Skin of body (tissue), 2 donors: ENCODE results near the gene TASP1. TPM values are rescaled to one million over a fixed set of nuclear protein-coding genes. Genes with fewer than 3 reads are reported as not detected.
"Not testable (repeated sequence)": the region's sequence is repeated elsewhere in the genome, so short reads cannot be mapped to it uniquely, and the experiment has no call there.

Source experiments
- DNase-seq: peaks from one replicate; lab custom pipeline; 2025; lab: John Stamatoyannopoulos, UW
- total RNA-seq: library from RNA; depleted of rRNA; stranded (reverse); fragments of >200 nt; gene quantifications from one replicate; pipeline ENCODE4 v1.2.3, GENCODE V29; 2014

TASP1 gene
- total RNA-seq, 1 donor from 2014 or later = 18.5 TPM

DNA sequence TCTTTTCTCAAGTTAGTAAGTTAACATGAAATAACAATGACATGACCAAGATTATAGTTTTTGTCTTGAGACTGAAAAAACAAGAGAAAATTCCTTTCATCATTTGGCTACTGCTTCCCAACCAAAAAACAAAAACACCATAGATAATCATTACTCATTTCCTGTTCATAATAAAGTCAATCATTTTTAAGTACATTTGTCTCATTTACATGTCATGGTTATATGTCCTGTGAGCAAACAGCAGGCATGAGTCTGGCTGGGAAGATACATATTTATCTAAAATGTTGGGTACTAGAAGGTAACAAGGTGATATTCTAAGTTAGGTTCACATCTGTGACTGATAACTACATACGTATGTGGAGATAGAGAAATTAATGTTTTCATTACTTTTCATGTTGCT is 237.1 kb downstream of the TASP1 start:
- DNase-seq = no peak

DNA sequence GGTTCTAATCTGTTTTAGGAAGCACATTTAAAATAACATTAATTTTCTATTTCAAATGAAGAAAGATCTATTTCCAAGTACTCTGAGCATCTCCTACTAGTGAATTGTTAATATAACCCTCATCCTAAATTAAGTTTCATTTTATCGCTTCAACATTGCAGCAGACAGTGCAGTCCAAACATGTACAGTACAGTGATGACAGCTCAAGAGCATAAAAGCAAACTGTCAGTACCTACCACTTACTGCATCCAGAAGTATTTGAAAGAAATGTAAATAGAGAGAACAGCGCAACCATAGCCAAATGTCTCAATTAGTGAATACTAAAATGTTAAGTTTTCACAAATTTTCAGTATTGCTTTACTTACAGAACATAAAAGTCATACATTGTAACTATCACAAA is 238.3 kb downstream of the TASP1 start:
- DNase-seq = no peak

DNA sequence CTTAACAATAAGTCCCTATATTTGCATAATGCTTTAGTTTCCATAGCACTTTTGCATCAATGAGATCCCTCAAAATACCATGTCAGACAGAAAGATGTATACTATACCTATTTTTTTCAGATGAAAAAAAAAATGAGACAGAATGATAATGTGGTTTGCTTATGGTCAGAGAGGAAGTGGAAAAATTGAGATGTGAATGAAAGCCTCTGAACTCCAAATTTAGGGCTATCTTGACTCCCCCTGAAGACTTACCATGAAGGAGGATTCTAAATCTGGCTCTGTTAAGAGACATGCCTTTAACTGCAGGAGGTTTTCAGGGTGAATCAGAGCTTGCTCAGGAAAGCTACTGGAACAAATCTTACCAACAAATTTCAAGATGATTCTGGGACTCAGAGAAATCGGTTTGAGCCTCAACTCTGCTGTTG is 241.4 kb downstream of the TASP1 start:
- DNase-seq = no peak

DNA sequence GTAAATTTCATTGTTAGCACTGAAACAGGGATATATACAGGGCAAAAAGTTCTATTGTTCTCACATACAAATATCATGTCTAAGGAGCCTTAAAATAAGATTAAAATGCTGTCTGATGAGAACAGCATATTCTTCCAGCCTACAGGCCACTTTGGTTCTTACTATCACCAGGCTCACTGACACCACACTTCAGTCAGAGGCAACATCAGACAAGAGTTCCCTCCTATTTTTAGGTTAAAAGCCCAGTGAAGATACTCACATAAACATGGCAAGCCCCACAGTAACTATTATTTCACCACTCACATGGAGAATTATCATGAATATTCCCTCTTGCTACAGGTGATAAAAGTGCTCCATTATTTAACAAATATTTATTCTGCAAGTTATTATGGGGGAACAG is 241.9 kb downstream of the TASP1 start:
- no peak for DNase-seq

DNA sequence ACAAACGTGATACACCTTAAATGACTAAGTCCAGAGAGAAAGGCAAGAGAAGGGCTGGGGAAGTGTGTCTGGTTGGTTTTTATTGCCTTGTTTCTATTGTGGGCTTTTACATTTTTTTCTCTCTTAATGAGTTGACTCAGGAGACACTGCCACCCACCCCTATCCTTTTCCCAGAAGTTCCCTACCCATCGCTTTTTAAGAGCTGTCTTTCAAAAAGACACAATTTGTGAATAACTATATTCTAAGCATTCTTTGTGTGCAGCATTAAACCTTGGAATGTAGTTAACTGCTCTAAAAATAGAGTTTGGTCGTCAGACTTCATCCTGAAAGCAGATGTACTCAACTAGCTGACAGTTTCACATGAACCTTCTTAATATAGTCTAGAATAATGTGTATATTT is 242.7 kb downstream of the TASP1 start:
- peak; percentile 51 for DNase-seq

DNA sequence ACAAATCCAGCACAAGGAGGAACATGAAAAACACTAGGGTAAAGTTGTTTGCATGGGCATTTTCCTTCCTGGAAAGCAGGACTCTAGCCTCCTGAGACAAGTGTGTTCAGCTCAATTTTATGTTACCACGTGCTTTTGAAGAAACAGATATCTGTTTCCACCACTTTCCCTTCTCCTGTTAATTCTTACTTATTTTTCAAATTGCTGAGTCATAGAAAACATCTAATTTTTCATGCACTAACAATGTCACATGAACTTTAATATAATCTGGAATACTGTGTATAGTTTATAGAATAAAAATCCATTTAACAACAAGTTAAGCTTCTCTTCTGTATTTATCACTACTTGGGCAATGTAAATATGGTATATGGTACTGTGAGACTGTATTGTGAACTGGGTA is 243.5 kb downstream of the TASP1 start:
- DNase-seq = no peak

DNA sequence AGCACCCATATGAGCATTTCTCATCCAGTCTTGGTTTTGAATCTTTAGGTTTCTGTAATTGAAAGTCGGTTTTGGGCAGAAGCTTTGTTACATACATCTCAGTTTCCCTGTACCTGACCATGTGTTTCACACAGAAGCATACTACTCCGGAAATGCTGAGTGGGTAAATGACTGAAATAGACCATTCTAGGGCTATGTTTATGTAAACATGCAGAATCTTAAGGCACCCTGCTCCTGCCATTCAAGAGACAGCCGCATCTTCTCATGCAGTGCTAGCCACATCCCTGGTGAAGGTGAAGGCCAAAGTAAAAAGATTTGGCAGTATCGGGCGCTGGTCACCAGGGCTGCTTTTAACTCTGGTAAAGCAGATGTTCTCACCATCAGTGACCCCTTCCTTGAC is 246.3 kb downstream of the TASP1 start:
- no peak for DNase-seq

DNA sequence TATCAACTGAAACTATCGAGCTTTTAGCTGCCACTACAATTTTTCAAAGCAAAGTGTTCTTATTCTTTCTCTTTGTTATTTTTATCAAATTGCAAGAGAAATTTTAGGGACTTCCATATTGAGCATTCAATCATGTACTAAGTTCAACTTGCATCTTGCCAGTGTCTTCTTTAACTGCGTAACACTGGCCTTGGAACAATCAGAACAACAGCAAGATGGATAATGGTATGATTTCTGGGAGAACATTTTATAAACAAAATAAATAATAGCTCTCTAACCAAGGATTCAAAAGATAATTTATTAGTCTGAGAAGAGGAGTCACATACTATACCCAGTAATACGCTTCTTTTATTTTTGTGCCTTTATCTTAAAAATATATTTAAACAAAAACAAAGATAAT is 249.6 kb downstream of the TASP1 start:
- no peak for DNase-seq

DNA sequence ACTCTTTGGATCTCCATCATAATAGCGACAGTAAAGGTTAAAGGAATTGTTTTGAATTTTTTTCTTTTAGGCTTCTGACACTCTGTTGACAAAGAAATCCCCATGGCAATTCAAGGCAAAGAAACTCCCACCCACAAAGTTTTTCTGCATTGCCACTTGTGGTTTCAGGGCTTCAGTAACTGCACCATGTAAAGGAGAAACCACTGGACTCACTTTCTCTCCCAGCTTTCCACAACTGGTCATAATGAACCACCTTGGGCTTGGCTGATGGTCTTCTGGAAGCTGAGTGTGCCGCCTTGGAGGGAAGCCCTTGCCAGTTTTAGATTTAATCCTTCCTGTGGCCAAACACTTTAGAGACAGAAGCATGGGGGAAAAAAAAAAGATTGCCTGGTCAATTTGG is 254.6 kb downstream of the TASP1 start:
- no peak for DNase-seq

DNA sequence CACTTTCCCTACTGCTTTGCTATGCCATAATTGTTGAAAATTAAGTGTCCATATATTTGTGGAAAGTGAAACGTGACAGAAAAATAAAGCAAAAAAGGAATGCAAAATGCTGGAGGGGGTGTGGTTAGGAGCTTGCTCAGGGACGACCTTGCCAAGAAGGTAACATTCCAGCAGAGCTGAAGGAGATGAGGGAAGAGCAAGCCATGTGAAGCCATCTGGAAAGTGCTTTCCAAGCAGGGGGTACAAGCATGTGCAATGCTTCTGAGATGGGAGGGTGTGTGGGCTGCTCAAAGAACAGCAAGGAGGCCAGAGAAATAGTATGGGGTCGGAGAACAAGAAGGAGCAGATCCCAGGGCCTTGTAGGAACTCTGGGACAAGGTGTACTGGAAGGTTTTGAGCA is 255.9 kb downstream of the TASP1 start:
- no peak for DNase-seq

DNA sequence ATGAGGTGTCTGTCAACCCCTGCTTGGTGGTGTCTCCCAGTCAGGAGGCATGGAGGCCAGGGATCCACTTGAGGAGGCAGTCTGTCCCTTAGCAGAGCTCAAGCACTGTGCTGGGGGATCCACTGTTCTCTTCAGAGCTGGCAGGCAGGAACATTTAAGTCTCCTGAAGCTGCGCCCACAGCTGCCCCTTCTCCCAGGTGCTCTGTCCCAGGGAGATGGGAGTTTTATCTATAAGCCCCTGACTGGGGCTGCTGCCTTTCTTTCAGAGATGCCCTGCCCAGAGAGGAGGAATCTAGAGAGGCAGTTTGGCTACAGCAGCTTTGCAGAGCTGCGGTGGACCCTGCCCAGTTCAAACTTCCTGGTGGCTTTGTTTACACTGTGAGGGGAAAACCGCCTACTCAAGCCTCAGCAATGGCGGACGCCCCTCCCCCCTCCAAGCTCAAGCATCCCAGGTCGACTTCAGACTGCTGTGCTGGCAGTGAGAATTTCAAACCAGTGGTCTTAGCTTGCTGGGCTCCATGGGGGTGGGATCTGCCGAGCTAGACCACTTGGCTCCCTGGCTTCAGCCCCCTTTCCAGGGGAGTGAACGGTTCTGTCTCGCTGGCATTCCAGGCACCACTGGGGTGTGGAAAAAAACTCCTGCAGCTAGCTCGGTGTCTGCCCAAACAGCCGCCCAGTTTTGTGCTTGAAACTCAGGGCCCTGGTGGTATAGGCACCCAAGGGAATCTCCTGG is 258.1 kb downstream of the TASP1 start:
- not testable (repeated sequence) for DNase-seq

DNA sequence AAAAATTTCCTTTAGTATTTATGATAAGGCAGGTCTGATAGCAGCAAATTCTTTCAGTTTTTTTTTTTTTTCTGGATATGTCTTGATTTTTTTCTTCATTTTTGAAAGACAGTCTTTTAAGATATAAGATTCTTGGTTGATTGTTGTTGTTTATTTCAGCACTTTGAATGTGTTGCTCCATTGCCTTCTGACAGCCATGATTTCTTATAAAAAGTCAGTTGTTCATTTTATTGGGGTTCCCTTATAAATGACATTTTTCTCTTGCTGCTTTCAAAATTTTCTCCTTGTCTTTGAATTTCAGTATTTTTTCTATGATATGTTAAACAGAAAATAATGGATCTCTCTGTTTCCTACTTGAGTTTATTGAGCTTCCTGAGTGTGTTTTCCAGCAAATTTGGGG is 265.3 kb downstream of the TASP1 start:
- no peak for DNase-seq

DNA sequence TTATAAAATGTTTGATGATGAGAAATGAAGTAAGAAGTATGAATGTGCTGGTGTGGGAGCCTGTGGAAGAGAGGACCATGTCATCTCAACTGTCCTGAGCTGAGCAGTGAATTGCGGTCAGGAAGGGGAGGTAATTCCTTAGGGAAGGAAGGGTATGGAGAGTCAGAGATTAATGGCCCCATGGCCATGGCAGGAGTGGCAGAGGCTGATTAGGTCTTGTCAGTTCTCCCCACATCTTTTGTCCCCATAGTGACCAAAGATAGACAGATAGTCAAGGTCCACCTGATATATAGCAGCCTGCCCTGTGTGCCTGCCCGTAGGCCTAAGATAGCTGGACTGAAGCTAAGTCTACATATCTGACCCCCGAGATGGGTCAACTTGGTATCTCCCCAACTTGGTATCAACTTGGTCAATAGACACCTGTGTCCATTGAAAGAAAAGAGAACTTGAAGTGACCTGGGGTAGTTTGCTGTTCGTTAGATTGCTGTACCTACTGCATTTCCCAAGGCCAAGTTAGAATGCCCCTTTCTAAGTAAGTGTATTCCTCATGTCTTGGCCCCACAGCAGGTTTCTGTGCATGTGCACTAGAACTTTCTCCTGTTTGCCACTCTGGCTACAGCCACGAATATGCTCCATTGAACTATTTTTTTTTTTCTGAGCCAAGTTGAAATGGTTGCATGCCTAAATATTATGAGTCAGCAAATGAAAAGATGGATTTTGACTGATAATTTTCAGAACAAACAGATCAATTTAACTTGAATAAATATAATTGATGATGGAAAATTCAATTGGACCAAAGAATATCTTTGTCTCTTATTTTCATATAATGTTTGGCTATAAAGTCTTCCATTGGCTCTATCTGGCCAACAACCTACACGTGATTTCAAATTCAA is 274.2 kb downstream of the TASP1 start:
- no peak for DNase-seq

DNA sequence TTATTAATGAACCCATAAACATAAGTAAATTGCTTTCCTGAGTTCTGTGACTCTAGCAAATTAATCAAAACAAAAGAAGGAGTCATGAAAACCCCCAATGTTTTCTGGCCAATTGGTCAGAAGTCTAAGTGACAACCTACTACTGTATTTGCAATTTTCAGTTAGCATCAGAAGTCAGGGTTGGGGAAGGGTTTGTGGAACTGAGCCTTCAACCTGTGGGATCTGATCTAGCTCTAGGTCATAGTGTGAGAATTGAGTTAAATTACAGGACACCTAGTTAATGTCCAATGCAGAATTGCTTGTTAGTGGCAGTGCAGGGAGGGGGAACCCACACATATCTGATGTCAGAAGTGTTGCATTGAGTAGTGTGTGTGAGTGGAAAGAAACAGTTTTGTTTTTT is 275.3 kb downstream of the TASP1 start:
- no peak for DNase-seq

DNA sequence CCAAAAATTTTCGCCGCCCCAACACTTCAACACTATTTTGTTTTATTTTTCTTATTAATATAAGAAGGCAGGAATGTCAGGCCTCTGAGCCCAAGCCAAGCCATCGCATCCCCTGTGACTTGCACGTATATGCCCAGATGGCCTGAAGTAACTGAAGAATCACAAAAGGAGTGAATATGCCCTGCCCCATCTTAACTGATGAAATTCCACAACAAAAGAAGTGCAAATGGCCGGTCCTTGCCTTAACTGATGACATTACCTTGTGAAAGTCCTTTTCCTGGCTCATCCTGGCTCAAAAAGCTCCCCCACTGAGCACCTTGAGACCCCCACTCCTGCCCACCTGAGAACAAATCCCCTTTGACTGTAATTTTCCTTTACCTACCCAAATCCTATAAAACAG is 276.6 kb downstream of the TASP1 start:
- not testable (repeated sequence) for DNase-seq

DNA sequence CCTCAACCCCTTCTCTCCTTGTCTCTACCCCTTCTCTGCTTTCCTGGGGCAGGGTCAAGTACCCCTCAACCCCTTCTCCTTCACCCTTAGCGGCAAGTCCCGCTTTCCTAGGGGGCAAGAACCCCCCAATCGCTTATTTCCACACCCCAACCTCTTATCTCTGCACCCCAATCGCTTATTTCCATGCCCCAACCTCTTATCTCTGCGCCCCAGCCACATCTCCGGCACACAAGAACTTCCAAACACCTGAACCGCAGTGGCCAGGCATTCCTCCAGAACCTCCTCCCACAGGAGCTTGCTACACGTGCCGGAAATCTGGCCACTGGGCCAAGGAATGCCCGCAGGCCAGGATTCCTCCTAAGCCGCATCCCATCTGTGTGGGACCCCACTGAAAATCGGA is 279.8 kb downstream of the TASP1 start:
- not testable (repeated sequence) for DNase-seq

DNA sequence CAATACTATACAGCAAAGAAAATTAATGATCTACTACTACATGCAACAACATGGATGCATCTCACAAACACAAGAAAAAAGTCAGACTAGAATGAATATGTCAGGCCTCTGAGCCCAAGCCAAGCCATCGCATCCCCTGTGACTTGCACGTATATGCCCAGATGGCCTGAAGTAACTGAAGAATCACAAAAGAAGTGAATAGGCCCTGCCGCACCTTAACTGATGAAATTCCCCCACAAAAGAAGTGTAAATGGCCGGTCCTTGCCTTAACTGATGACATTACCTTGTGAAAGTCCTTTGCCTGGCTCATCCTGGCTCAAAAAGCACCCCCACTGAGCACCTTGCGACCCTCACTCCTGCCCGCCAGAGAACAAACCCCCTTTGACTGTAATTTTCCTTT is 280.9 kb downstream of the TASP1 start:
- DNase-seq = not testable (repeated sequence)

DNA sequence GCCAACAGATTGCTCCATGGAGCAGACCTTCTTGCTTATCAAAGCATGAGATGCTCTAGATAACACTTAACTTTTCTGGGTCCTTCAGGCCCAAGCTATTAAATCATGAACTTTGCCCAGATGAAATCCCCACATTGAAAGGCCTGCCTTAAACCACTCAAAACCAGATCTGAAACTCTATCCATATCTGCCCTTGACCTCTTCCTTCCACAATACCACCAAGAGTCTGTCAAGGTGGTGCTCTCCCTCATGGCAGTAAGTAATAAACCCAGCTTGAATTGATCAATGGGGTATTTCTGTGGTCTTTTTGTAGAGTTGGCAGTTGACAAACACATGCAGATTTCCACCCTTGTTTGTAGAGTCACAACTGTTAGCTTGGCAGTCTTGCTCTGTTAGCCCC is 282.1 kb downstream of the TASP1 start:
- DNase-seq = no peak

DNA sequence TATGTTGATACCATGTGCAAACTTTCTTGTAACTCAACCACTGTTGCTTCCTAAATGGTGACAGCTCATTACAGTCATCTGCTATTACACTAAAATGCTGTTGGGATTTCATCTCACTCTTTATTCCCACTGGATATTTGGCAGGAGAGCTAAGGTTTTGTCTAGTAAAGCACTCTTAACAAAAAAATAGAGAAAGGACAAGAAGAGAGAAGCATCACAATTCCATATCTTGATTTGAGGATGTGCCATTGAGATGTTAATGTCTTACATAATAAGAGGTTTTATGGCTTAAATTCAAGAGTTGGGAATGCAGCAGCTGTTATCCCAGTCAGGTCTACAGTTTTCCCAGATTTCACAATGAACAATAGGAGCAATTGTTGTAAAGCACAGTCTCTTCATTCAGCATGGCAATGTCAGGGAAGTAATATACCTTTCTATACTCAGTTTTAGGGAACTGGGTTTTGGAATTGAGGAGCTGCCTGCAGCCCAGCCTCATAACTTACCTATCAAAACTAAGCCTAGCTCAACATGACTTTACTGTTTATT is 282.7 kb downstream of the TASP1 start:
- DNase-seq = no peak

DNA sequence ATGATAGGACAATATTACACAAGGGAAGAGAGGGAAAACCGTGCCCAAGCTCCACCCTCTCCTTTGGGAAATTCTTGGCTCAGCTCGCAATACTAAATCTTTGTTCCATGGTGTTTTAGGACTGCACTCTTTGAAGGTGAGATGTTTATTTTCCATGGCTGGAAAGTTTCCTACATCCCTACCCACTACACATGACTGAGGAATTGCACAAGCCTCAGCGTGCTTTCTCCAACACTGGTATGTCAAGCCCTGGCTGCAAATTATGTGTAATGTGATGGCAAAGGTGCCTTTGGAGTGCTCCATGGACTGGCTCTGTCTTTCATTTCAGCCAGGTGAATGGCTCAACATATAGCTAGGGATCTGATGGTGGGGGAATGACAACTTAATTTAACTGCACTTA is 283.3 kb downstream of the TASP1 start:
- DNase-seq = no peak

DNA sequence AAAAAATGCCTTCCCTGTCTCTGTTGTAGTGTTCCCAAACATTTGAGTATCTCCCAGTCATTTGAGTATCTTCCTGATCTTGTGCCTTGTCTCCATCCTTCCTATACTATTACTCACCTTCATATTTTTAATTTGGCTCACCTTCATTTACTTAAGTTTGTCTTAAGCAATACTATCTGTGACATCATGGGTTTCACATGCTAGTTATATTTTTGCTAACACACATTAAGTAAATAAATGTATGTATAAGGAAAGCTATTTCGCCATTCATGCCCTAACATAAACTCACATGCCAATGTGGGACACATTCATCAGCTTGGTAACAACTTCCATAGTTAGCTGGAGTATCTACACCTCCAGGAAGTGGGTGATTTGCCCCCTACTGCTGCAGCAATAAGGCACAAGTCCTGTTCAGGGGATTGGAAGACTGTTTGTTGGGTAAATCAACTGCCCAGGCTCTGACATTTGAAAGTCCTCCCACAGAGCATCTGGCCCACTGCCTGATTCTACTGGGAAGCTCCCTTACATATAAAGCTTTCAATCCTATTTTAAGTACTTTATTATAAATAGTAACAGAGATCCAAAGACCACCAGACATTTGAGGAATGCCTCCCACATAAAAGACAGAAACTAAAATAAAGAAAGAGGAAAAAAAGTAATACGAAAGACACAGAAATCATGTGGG is 285.3 kb downstream of the TASP1 start:
- no peak for DNase-seq

DNA sequence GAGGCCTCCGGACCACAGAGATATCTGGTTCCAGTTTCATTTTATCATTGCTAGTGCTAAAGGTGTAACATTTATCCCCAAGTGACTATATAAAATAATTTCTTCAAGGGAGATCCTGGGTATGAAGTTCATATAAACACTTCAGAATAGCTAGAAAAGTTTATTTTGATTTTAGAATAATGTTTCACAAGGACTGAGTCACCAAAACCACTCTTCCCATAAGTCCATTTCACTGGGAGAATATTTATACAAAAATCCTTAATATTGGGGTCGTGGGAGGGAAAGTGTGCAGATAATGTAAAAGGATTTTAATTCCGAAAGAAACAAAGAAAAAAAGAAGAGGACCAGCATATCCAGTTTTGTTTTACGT is 289.5 kb downstream of the TASP1 start:
- no peak for DNase-seq
